Activated gamma-delta T cell treated with anti-CD3 and anti-CD28 coated beads, Interleukin-2, amount 50 U/mL, for 16 hours (primary cell): ENCODE data around the gene NKAP.
"Not testable (repeated sequence)": the region's sequence is repeated elsewhere in the genome, so short reads cannot be mapped to it uniquely, and the experiment has no call there.

Source experiments
- DNase-seq: peaks from one replicate; pipeline ENCODE4 v3.0.0-alpha.2; 2020; ENCODE audit warnings: low read depth

Gene NKAP

DNA sequence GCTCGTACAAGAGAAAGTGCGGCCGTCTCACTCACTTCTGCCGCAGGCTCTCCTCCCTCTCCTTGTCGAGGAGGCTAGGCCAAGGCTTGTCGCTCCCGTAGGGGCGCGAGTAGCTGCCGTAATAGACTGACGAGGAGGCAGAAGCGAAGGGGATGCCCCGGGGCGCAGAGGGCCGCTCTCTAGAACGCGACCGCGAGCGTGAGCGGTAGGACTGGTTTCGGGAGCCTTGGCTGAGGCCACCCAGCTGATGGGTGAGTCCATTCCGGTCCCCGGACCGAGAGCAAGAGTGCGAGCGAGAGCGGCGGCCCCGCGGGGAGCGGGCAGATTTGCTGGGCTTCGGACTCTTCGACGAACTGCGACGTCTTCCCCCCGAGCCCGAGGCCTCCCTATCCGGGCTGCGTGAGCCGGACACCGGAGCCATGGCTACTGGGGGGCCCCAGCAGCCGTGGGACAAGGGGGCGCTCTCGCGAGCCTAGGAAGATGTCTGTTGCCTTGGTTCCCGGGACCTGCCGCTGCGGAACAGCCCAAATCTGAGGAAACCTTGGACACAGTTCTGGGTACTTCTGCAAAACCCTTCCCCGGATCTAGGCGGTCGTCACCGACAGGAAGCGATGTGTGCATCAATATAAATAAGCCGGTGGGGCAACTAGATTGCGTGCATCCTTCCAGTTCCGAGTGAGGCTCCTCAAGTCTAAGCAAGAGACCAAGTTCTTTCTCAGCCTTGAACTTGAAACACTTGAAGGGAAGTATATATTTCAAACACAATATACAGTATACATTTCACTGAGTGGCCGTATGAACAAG is at the start of gene NKAP:
Gene NKAP, minus strand, starts transcription at position 567 of the 804 bp plus-strand sequence. Its CDS starts 146 bp downstream, at position 421.
- DNase-seq = peak; percentile 67

DNA sequence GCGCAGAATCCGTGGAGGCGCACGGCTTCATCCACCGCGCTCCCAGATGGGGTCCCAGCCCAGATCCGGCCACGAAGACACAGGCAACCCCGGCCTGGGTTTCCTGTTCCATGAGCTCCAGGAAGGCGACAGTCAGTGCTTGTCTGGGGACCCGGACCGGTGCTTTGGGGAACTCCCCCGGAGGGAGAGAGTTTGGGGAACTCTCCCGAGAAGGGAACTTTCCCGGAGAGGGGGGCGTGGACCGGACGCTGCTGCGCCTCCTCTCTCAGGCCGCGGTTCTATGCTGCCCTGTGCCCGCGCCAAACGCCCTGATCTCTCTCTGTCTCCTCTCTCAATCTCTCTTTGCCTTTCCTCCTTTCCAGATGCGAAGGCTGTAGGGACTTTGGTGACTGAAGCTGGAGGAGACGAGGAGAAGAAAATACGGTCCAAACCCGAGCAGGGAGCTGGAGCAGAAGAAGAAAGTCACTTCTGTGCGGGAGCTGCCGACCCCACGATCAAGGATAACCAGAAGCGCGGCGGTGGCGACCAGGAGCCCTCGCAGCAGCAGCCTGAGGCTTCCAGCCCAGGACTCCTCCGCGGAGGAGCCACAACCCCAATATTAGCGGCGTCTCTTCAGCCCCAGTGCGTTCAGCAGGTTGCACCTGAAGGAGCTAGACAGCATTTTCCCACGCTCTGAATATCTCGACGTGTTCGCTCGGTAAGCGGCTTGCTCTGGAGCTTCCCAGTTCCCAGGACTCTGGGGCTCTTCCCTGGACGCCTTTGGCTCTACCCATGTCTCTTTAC is 47.6 kb upstream of the NKAP start:
- DNase-seq = no peak

GRCh38 chrX:119990556-119991004 is 47.0 kb upstream of the NKAP start:
- DNase-seq = no peak

GRCh38 chrX:119989905-119990555 is 46.5 kb upstream of the NKAP start:
- DNase-seq = no peak

DNA sequence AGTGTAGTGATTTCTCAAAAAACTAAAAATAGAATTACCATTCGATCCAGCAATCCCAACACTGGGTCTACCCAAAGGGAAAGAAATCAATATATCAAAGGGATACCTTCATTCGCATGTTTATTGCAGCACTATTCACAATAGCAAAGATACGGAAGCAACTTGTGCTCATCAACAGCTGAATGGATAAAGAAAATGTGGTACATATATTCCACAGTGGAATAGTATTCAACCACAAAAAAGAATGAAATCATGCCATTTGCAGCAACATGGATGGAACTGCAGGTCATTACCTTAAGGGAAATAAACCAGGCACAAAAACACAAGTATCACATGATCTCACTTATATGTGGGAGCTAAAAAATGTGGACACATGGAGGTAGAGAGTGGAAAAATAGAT is 42.7 kb upstream of the NKAP start:
- DNase-seq = no peak

- DNase-seq = no peak
Observed at GRCh38 chrX:119984652-119985051, 41.1 kb upstream of the NKAP start.

GRCh38 chrX:119983494-119983893 is 39.9 kb upstream of the NKAP start:
- DNase-seq = no peak

GRCh38 chrX:119982145-119982544 is 38.6 kb upstream of the NKAP start:
- no peak for DNase-seq

- no peak for DNase-seq
Observed at GRCh38 chrX:119981286-119982070, 37.9 kb upstream of the NKAP start.

- DNase-seq = not testable (repeated sequence)
Observed at GRCh38 chrX:119977172-119977571, 33.6 kb upstream of the NKAP start.

GRCh38 chrX:119971184-119971583 is 27.6 kb upstream of the NKAP start:
- no peak for DNase-seq

DNA sequence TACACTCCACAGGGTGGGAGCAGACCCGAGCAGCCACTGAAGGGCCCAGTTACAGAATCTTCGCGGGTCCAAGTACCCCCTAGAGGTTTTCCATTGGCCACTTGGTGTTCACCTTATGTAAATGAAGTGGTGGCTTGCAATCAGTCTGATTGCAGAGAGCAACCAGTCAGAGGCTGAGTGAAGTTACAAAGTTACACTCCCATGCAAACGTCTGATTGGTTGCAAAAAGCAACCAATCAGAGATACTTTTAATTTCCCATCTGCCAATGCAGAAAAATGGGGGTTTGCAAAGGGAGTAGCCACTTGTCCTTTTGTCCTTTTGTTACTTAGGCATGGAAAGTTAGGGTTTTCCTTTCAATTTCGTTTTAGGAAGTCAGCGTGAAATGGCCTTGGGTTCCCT is 27.0 kb upstream of the NKAP start:
- DNase-seq = no peak

DNA sequence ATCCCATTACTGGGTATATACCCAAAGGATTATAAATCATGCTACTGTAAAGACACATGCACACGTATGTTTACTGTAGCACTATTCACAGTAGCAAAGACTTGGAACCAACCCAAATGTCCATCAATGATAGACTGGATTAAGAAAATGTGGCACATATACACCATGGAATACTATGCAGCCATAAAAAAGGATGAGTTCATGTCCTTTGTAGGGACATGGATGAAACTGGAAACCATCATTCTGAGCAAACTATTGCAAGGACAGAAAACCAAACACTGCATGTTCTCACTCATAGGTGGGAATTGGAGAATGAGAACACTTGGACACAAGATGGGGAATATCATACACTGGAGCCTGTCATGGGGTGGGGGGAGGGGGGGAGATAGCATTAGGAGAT is 23.3 kb upstream of the NKAP start:
- DNase-seq = not testable (repeated sequence)

DNA sequence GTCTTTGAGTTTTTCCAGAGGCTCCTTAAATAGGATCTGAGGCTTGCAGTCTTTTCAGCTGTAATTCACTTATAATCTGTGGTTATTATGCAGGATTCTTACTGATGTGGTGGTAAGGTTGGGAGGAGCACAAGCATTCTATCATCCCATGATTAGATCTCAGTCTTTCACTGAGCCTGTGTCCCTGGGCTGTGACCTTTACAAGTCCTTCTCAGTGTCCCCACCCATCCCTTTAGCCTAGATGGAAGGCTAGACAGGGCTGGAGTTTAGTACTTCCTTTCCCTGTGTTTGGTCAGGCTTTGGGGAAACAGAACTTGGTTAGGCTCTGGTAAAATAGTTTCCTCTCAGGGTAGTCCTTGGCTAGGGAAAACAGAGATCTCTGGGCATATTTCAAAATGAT is 17.1 kb upstream of the NKAP start:
- DNase-seq = no peak

DNA sequence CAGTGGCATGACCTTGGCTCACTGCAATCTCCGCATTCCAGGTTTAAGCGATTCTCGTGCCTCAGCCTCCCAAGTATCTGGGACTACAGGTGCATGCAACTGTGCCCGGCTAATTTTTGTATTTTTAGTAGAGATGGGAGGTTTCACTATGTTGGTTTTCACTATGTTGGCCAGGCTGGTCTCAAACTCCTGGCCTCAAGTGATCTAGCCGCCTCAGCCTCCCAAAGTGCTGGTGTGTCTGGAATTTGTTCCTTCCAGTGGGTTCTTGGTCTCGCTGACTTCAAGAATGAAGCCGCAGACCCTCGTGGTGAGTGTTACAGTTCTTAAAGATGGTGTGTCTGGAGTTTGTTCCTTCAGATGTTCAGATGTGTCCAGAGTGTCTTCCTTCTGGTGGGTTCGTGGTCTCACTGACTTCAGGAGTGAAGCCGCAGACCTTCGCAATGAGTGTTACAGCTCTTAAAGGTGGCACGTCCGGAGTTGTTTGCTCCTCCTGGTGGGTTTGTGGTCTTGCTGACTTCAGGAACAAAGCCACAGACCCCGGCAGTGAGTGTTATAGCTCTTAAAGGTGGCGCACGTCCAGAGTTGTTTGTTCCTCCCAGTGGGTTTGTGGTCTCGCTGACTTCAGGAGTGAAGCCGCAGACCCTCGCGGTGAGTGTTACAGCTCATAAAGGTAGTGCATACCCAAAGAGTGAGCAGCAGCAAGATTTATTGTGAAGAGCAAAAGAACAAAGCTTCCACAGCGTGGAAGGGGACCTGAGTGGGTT is 12.4 kb upstream of the NKAP start:
- peak; percentile 19 for DNase-seq

DNA sequence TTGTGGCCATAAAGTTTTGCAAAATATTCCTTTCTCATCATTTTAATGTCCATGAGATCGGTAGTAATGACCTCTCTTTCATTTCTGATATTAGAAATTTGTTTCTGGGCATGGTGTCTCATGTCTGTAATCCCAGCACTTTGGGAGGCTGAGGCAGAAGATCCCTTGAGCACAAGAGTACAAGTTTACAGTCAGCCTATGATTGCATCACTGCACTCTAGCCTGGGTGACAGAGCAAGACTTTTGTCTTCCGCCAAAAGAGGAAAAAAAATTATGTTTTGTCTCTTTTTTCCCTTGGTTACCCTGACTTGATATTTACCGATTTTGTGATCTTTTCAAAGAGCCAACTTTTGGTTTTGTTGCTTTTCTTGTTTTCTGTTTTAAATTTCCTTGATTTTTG is 10.8 kb upstream of the NKAP start:
- no peak for DNase-seq

- no peak for DNase-seq
Observed at GRCh38 chrX:119948381-119948780, 4.8 kb upstream of the NKAP start.

DNA sequence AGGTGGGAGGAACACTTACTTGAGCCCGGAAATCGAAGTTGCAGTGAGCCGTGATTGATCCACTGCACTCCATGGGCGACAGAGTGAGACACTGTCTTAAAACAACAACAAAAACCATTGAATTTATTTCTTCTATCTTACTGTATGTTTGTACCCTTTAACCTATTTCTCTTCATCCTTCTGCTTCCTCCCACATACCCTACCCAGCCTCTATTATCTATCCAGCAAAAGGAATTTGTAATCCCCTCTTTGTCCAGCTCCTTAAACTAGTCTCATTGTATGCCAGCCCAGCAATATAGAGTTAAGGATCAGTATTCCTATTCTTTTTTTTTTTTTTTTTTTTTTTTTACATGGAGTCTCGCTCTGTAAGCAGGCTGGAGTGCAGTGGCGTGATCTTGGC is 1.9 kb upstream of the NKAP start:
- no peak for DNase-seq

DNA sequence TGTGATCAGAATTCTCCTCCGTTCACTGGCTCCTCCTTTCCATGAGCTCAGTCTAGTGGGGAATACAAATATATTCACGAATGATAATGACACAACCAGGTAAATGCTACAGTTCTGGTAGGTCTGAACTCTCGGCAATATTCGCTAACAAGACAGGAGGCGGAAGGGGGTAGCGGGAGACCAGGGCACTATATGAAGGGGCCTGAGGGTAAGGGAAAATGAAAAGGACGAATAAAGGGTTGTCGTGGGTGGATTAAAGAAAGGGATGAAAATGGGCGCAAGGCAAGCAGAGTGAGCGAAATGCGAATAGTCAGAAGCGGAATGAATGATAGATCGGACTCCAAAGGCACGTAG is 743 bp downstream of the NKAP start:
- DNase-seq = no peak

DNA sequence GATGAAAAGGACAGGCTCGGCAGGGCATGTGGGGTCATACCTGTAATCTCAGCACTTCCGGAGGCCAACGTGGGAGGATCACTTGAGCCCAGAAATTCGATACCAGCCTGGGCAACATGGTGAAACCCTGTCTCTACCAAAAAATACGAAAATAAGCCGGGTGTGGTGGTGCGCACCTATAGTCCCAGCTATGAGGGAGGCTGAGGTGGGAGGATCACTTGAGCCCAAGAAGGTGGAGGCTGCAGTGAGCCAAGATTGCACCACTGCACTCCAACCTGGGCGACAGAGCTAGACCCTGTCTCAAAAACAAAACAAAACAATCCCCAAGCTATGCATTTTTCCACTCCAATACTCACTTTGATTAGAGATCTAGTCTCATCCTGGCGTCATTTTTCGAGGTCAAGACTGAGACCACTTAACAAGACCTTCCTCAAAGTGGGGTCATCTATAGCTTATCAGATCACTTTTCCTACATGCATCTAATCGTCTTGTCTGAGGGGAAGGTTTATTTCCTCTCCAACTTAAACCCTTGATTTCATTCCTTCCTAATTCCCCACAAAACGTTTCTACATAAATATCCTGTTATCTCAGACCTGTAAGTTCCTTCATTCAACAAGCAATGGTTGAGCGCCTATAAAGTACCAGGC is 1.3 kb downstream of the NKAP start:
- DNase-seq = no peak

GRCh38 chrX:119941336-119941735 is 2.2 kb downstream of the NKAP start:
- no peak for DNase-seq
